H1 (cell line): ENCODE measurements around the gene ENO2. TPM values are rescaled to one million over a fixed set of nuclear protein-coding genes. Genes with fewer than 3 reads are reported as not detected.

Experiments
- CBX8 ChIP-seq: fragments of 300-800, 300-1000 bp; sonication (generic); IDR thresholded peaks from 2 replicates; pipeline ENCODE4 v1.7.1; 2016; ENCODE audit warnings: low read depth, low read length, borderline replicate concordance
- JUN ChIP-seq: IDR thresholded peaks from 2 replicates; pipeline ENCODE4 v1.6.1; 2011; ENCODE audit warnings: low read depth, mild to moderate bottlenecking, improper control_type of control experiment, low read length
- POLR2A ChIP-seq, 2 experiments: IDR thresholded peaks; 1 replicate in 1 of 2; 2 replicates in 1 of 2; pipeline ENCODE4 v1.6.1; 2011; ENCODE audit warnings: low read depth in 2 of 2, low read length in 2 of 2, mild to moderate bottlenecking in 2 of 2; ENCODE audit errors: control extremely low read depth in 1 of 2
- RAD21 ChIP-seq, 2 experiments: IDR thresholded peaks in 1 of 2; conservative IDR thresholded peaks in 1 of 2; 2 replicates each; pipeline ENCODE4 v1.6.1; 2011; ENCODE audit warnings: low read depth in 2 of 2, low read length in 2 of 2, improper control_type of control experiment in 1 of 2, inconsistent platforms in 1 of 2, mild to moderate bottlenecking in 1 of 2, moderate library complexity in 1 of 2
- SP4 ChIP-seq: IDR thresholded peaks from 2 replicates; pipeline ENCODE4 v1.6.1; 2012; ENCODE audit warnings: low read length, inconsistent platforms
- polyA plus RNA-seq, 7 experiments: library from polyadenylated mRNA; depleted of rRNA in 3 of 7; stranded (reverse) in 5 of 7; unstranded in 2 of 7; fragments of >200 nt in 5 of 7; fragments of 200-250 nt in 2 of 7; gene quantifications; 1 replicate in 5 of 7; 2 replicates in 1 of 7; 4 replicates in 1 of 7; pipeline versions ENCODE4 v1.2.1 to v1.2.3, GENCODE V29; 2011 to 2013; ENCODE audit warnings: missing spikeins in 2 of 7, mixed read lengths in 2 of 7
- total RNA-seq: library from RNA; stranded (reverse); fragmentation: NEBNext Ultra II Directional; extraction: Animal tissue kit (Norgen Biotek cat#: 25700); gene quantifications from 2 replicates; pipeline ENCODE4 v1.2.1, GENCODE V29; 2021

ENO2 gene
- total and polyA plus RNA-seq, 2 of the 8 experiments (the other 6 are each of a cell fraction or from before 2014, with no cell fraction given) = 92.4 to 102 TPM

- peak; percentile 64 to 72 for TF ChIP-seq RAD21 (IDR thresholded peaks at IDR 0.05 in 1 of 2, conservative IDR thresholded peaks at IDR 0.05 in 1 of 2; ENCODE audit: low read depth in 2 of 2, low read length in 2 of 2)
- no peak for TF ChIP-seq CBX8
- TF ChIP-seq POLR2A (IDR thresholded peaks at IDR 0.05; ENCODE audit: control extremely low read depth in 1 of 2, low read depth in 2 of 2, low read length in 2 of 2) = peak in 1 of 2 experiments; percentile 46; a peak in 2 of 3 replicates
- no peak for TF ChIP-seq JUN
- no peak for TF ChIP-seq SP4
Measured at GRCh38 chr12:6965026-6965661, 50.8 kb downstream of the ENO2 start (continued).
